ENCODE results near the gene MYO9B. TPM values are rescaled to one million over a fixed set of nuclear protein-coding genes. Genes with fewer than 3 reads are reported as not detected.

The MYO9B gene
- total and polyA plus RNA-seq, 2 of the 13 experiments (the other 11 are each of a cell fraction or from before 2014, with no cell fraction given) = 18.0 to 18.3 TPM

GRCh38 chr19:17125728-17126677, 50.4 kb downstream of the MYO9B start:
- Histone ChIP-seq H3K79me2 (ENCODE audit: insufficient read depth, low read length) (no peaks in the 10 kb centered on the region), H3K36me3 (replicated peaks in 1 of 2; ENCODE audit: control insufficient read depth in 1 of 2, insufficient read depth in 2 of 2, low read length in 2 of 2) (no peaks in the 10 kb centered on the region; a peak in 2 of 5 replicates), H3K4me3 (replicated peaks in 1 of 3; ENCODE audit: insufficient read depth in 1 of 3, low read depth in 2 of 3, low read length in 3 of 3) (no peak overlapping the region), H3K27ac (ENCODE audit: extremely low read length, insufficient read depth, low read length) (no peak overlapping the region), H3K9me3 (ENCODE audit: low read length) (no peaks in the 10 kb centered on the region), H4K20me1 (ENCODE audit: insufficient read depth, low read length) (no peaks in the 10 kb centered on the region), H3K27me3 (ENCODE audit: control insufficient read depth in 1 of 2, insufficient read depth in 2 of 2, low read length in 2 of 2) (no peaks in the 10 kb centered on the region), H3K4me2 (ENCODE audit: low read depth, low read length) (no peak overlapping the region), H3K9ac (ENCODE audit: insufficient read depth, low read depth, low read length) (no peak overlapping the region), H3K4me1 (ENCODE audit: insufficient read depth, low read length) (peaks cover 17% of the 10 kb centered on the region), H2AFZ (ENCODE audit: low read length) (no peak overlapping the region)
- no peak for DNase-seq (ENCODE audit: low spot score)
- BruUV-seq (replicated peaks) = no TSS peak
- intact Hi-C loops (cut with micrococcal nuclease; ENCODE audit: unreplicated experiment) (no loop called here), in situ Hi-C loops (cut with HindIII; ENCODE audit: extremely low pct_ligation_motif_present, low pct_unique_long_range_greater_than_20kb) (no loop called here)
- ChIA-PET POLR2A (no interaction called here), CTCF (ENCODE audit: low intra/inter-chr PET ratio, low total read pairs) (no interaction called here)
- FAIRE-seq = no peak
- ATAC-seq = no peak
- 93% methylated on average over 21 of the region's 23 CpGs for WGBS (ENCODE audit: low lambda C conversion rate)
- TF ChIP-seq THAP11 (CRISPR knock-in tag; IDR thresholded peaks at IDR 0.05) (no peak), ZNF441 (CRISPR knock-in tag; IDR thresholded peaks at IDR 0.05; ENCODE audit: borderline replicate concordance) (no peak), YEATS4 (CRISPR knock-in tag; IDR thresholded peaks at IDR 0.05; ENCODE audit: borderline replicate concordance) (no peak), KDM3A (CRISPR knock-in tag; IDR thresholded peaks at IDR 0.05; ENCODE audit: low read depth) (no peak), SATB2 (CRISPR knock-in tag; IDR thresholded peaks at IDR 0.05) (no peak), SMARCC2 (IDR thresholded peaks at IDR 0.05) (no peak), ZNF749 (CRISPR knock-in tag; IDR thresholded peaks at IDR 0.05; ENCODE audit: borderline replicate concordance) (no peak), ZNF235 (CRISPR knock-in tag; IDR thresholded peaks at IDR 0.05; ENCODE audit: borderline replicate concordance) (no peak), MLX (CRISPR knock-in tag; IDR thresholded peaks at IDR 0.05) (no peak), ZEB1 (IDR thresholded peaks at IDR 0.05; ENCODE audit: insufficient replicate concordance, low read depth) (no peak), YY1 (IDR thresholded peaks at IDR 0.05; ENCODE audit: insufficient read depth, insufficient replicate concordance, low read depth, low read length) (no peak), TRAFD1 (CRISPR knock-in tag; IDR thresholded peaks at IDR 0.05; ENCODE audit: borderline replicate concordance) (no peak), MTERF4 (CRISPR knock-in tag; IDR thresholded peaks at IDR 0.05) (no peak), ZNF652 (CRISPR knock-in tag; IDR thresholded peaks at IDR 0.05; ENCODE audit: borderline replicate concordance, low read depth) (no peak), KMT2B (CRISPR knock-in tag; IDR thresholded peaks at IDR 0.05) (no peak), PRDM15 (CRISPR knock-in tag; IDR thresholded peaks at IDR 0.05) (no peak)
